Measurements from ENCODE around the gene FRMD4B.

Gene FRMD4B

GRCh38 chr3:69126216-69126615, 259.7 kb downstream of the FRMD4B start:
- H3K36me3 ChIP-seq (ENCODE audit: control insufficient read depth, insufficient read depth, low read length): no peaks in the 10 kb centered on the region
- TF ChIP-seq, protein P1, sequence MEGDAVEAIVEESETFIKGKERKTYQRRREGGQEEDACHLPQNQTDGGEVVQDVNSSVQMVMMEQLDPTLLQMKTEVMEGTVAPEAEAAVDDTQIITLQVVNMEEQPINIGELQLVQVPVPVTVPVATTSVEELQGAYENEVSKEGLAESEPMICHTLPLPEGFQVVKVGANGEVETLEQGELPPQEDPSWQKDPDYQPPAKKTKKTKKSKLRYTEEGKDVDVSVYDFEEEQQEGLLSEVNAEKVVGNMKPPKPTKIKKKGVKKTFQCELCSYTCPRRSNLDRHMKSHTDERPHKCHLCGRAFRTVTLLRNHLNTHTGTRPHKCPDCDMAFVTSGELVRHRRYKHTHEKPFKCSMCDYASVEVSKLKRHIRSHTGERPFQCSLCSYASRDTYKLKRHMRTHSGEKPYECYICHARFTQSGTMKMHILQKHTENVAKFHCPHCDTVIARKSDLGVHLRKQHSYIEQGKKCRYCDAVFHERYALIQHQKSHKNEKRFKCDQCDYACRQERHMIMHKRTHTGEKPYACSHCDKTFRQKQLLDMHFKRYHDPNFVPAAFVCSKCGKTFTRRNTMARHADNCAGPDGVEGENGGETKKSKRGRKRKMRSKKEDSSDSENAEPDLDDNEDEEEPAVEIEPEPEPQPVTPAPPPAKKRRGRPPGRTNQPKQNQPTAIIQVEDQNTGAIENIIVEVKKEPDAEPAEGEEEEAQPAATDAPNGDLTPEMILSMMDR (IDR thresholded peaks at IDR 0.05; ENCODE audit: insufficient read depth, low read length, poor library complexity, severe bottlenecking): no peak
- DNase-seq (ENCODE audit: extremely low read depth, insufficient read length): no peak
- no peaks in the 10 kb centered on the region; the same call in 1 of the 2 replicates for H3K27me3 ChIP-seq (replicated peaks; ENCODE audit: control insufficient read depth, insufficient read depth, low read length)
- no peak overlapping the region for H3K4me3 ChIP-seq (replicated peaks; ENCODE audit: low read depth, low read length)

GRCh38 chr3:69122403-69122802, 263.5 kb downstream of the FRMD4B start, which contains the start of gene LMOD3:
Gene LMOD3 (minus strand): TSS chr3:69122595. CDS start chr3:69122386, 209 bp downstream.
- TF ChIP-seq, protein P1 (IDR thresholded peaks at IDR 0.05; ENCODE audit: insufficient read depth, low read length, poor library complexity, severe bottlenecking): no peak
- DNase-seq (ENCODE audit: extremely low read depth, insufficient read length): no peak
- Histone ChIP-seq H3K36me3 (ENCODE audit: control insufficient read depth, insufficient read depth, low read length) (no peaks in the 10 kb centered on the region), H3K27me3 (replicated peaks; ENCODE audit: control insufficient read depth, insufficient read depth, low read length) (no peaks in the 10 kb centered on the region; the same call in 1 of the 2 replicates), H3K4me3 (replicated peaks; ENCODE audit: low read depth, low read length) (no peak within 1 kb of the TSS)

- Histone ChIP-seq H3K4me3 (replicated peaks; ENCODE audit: low read depth, low read length) (no peak overlapping the region), H3K36me3 (ENCODE audit: control insufficient read depth, insufficient read depth, low read length) (no peaks in the 10 kb centered on the region)
Observed at GRCh38 chr3:69121950-69122349, 263.9 kb downstream of the FRMD4B start.

DNA sequence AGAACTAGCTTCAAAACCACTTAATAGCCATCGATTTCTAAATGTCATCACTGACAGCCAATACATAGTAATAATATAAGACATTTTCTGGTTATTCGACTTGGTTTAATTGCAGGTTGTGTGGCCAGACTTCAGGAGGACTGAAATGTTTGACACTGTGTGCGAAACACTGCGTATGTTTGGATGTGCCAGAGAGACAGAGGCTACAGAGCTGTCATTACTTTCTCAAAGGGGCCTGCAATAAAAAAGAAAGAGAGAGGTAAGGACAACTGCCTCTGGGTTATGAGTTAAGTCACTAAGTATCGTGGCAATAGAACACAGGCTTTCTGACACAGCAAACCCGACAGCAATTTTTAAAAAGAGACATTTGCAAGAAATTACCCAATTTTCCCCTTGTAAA, 264.4 kb downstream of the FRMD4B start:
- no peak for DNase-seq (ENCODE audit: extremely low read depth, insufficient read length)
- TF ChIP-seq, protein P1 (IDR thresholded peaks at IDR 0.05; ENCODE audit: insufficient read depth, low read length, poor library complexity, severe bottlenecking): no peak
- H3K27me3 ChIP-seq (replicated peaks; ENCODE audit: control insufficient read depth, insufficient read depth, low read length): no peaks in the 10 kb centered on the region

More at GRCh38 chr3:69121950-69122349, 263.9 kb downstream of the FRMD4B start:
- DNase-seq (ENCODE audit: extremely low read depth, insufficient read length): no peak
- TF ChIP-seq, protein P1 (IDR thresholded peaks at IDR 0.05; ENCODE audit: insufficient read depth, low read length, poor library complexity, severe bottlenecking): no peak
- H3K27me3 ChIP-seq (replicated peaks; ENCODE audit: control insufficient read depth, insufficient read depth, low read length): no peaks in the 10 kb centered on the region; the same call in 1 of the 2 replicates

GRCh38 chr3:69120879-69121464, 264.9 kb downstream of the FRMD4B start:
- Histone ChIP-seq H3K27me3 (replicated peaks; ENCODE audit: control insufficient read depth, insufficient read depth, low read length) (no peaks in the 10 kb centered on the region), H3K4me3 (replicated peaks; ENCODE audit: low read depth, low read length) (no peak overlapping the region), H3K36me3 (ENCODE audit: control insufficient read depth, insufficient read depth, low read length) (no peaks in the 10 kb centered on the region)
- DNase-seq (ENCODE audit: extremely low read depth, insufficient read length): peak; percentile 34
- TF ChIP-seq, protein P1 (IDR thresholded peaks at IDR 0.05; ENCODE audit: insufficient read depth, low read length, poor library complexity, severe bottlenecking): peak; percentile 87

More for the DNA sequence above, 264.4 kb downstream of the FRMD4B start:
- no peaks in the 10 kb centered on the region for H3K36me3 ChIP-seq (ENCODE audit: control insufficient read depth, insufficient read depth, low read length)
- no peak overlapping the region for H3K4me3 ChIP-seq (replicated peaks; ENCODE audit: low read depth, low read length)

Data from GM06990 (cell line).